Hematopoietic multipotent progenitor cell treated with erythropoietin and hydrocortisone succinate and interleukin-3 and kit ligand, for 17 days (in vitro differentiated cells): ENCODE measurements around the gene HBQ1.
"Not testable (repeated sequence)": the region's sequence is repeated elsewhere in the genome, so short reads cannot be mapped to it uniquely, and the experiment has no call there.

ENCODE experiments used
- DNase-seq: peaks from one replicate; pipeline ENCODE4 v3.0.0-alpha.2; 2015; ENCODE audit warnings: low spot score

HBQ1 gene

GRCh38 chr16:180101-180675, at the start of gene HBQ1:
Gene HBQ1, plus strand, starts transcription at chr16:180459. Its CDS starts 28 bp downstream, at chr16:180487.
- DNase-seq = peak; percentile 89

GRCh38 chr16:130533-131173, 49.6 kb upstream of the HBQ1 start:
- no peak for DNase-seq

GRCh38 chr16:132120-132519, 48.1 kb upstream of the HBQ1 start:
- DNase-seq = peak; percentile 10

GRCh38 chr16:133716-134115, 46.5 kb upstream of the HBQ1 start:
- peak; percentile 37 for DNase-seq

GRCh38 chr16:138049-138417, 42.2 kb upstream of the HBQ1 start:
- peak; percentile 63 for DNase-seq

DNA sequence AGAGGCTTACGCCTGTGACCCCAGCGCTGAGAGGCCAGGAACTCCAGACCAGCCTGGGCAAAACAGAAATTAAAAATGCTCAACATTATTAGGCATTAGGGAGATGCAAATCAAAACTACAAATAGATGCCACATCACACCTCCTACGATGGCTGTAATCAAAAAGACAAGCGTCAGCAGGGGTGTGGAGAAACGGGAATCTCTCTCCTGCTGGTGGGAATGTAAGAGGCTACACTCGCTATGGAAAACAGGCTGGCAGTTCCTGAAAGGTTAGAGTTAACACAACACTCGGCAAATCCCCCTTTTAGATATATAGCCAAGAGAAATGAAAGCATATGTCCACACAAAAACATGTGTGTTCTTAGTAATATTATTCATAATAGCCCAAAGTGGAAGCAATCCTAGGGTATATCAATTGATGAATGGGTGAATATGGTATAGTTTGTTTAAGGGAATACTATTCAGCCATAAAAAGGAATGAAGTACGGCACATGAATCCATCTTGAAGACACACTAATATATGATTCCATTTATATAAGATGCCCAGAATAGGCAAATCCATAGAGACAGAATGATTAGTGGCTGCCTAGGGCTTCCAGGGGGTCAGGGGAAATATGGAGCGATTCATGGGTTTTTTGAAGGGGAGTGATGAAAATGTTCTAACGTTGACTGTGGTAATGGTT, 39.9 kb upstream of the HBQ1 start:
- peak; percentile 30 for DNase-seq

DNA sequence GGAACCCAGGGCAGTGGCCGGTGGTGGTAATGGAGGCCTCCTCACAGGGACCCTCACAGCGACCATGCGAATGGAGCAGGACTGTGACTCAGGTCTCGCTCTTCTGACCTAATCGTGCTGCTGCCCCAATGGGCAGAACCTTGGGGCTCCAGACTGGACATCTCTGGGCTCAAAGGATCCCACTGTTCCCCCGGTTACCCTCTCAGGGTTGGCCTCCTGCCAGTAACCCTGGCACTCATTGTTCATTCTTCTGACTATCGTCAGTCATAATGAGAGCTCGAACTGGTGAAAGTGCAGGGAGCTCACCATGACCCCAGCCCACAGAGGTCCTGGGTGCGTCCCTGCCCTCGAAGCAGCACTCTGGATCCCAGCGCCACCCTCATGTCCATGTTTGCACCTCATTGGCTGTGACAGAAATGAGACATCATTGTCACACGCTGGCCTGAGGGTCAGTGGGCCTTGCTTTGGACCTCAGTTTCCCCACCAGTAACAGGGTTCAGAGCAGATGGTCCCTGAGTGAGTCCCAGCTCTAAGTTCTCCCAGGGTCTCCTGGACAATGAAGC, 37.8 kb upstream of the HBQ1 start:
- no peak for DNase-seq

GRCh38 chr16:143047-143446, 37.2 kb upstream of the HBQ1 start:
- DNase-seq = peak; percentile 92

GRCh38 chr16:143456-143855, 36.8 kb upstream of the HBQ1 start:
- no peak for DNase-seq

DNA sequence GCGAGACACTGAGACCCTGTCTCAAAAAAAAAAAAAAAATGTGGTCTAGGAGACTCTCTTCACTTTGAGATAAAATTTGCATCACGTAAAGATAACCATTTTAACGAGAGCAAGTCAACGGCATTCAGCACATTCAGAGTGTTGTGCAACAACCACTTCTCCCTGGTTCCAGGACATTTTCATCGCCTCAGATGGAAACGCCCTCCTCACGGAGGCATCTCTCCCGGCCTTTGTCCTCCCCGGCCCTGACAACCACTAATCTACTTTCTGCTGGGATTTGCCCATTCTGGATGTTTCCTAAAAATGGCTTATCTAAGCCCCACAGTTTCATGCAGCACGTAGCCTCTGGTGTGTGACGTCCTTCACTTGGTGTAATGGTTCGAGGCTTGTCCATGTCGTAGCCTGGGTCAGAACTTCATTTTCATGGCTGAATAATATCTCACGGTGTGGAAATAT, 35.4 kb upstream of the HBQ1 start:
- peak; percentile 63 for DNase-seq

DNA sequence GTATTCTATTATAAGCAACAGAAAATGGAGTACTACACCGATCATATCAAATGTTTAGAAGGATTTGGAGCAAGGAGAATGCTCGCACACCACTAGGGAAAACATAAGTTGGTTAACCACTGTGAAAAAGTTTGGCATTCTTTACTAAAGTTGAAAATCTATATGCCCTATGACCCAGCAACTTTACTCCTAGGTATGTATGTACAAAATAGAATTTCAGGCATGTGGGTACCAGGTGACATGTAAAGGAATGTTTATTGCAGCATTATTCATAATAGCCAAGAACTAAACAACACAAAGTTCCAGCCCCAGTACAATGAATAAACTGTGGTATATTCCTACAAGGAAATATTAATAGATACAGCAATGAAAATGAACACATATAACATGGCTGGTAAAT, 33.6 kb upstream of the HBQ1 start:
- peak; percentile 54 for DNase-seq

- DNase-seq = peak; percentile 52
These were observed 31.1 kb upstream of the HBQ1 start for GRCh38 chr16:149024-149660.

GRCh38 chr16:152141-153128, 27.8 kb upstream of the HBQ1 start, which contains the start of gene HBZ:
Gene HBZ, plus strand, starts transcription at chr16:152644. Its CDS starts 266 bp downstream, at chr16:152910.
- no peak for DNase-seq

GRCh38 chr16:153129-153521, 27.1 kb upstream of the HBQ1 start:
- not testable (repeated sequence) for DNase-seq

DNA sequence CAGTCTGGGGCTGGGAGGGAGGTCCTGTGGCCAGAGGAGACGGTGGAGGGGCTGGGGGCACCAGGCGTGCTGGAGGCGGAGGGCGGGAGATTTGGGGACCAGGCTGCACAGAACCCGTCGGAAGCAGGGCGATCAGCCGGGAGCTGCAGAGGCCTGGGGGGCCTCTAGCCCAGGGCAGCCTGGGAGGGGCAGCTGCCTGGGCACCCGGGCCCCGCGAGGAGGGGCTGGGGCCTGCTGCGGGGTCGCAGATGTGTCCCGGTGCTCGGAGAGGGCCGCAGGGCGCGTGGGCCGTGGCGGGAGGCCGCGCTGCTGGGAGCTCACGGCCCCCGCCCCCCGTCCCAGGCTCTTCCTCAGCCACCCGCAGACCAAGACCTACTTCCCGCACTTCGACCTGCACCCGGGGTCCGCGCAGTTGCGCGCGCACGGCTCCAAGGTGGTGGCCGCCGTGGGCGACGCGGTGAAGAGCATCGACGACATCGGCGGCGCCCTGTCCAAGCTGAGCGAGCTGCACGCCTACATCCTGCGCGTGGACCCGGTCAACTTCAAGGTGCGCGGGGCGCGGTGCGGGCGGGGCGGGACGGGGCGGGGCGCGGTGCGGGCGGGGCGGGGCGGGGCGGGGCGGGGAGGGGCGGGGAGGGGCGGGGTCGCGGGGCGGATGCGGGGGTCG, 26.6 kb upstream of the HBQ1 start:
- not testable (repeated sequence) for DNase-seq

DNA sequence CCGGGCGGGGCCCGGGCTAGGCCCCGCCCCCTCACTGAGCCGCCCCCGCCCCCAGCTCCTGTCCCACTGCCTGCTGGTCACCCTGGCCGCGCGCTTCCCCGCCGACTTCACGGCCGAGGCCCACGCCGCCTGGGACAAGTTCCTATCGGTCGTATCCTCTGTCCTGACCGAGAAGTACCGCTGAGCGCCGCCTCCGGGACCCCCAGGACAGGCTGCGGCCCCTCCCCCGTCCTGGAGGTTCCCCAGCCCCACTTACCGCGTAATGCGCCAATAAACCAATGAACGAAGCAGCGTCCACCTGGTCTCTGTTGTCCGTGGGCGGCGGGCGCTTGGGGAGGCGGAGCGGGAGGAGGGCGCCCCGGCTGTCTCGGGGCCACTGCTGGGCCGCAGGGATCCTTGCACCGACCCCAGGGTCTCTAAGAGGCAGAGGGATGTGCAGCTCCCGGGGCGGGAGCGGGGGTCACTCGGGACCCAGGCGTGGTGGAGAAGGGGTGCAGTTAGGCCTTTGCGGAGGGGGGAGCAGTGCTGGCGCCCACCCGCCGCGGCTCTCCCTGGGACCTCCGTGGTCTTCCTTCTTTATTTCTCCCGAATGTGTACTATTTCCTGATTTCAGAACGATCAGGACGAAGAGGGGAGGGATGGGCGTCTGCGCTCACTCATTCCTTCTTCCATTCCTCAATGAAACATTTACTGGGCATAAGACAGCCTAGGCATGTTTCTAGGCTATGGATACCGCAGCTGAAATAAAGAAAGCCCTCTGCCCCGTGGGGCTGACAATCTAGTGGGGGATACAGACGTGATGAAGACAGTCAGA, 25.8 kb upstream of the HBQ1 start:
- peak; percentile 29 for DNase-seq

DNA sequence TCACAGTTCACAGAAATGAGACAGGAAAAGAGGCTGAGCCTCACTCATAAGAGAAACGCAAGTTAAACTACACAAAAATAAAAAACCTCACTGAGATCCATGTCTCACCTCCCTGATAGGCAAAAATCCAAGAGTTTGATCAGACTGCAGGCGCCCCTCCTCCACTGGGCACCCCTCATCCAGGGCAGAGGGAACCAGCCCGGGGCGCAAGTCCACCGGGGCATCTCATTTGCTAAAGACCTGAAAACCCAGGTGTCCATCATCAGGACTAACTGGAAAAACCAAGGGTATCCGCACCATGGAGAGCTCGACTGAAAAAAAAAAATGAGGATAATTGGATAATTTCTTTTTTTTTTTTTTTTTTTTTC, 25.2 kb upstream of the HBQ1 start:
- no peak for DNase-seq

DNA sequence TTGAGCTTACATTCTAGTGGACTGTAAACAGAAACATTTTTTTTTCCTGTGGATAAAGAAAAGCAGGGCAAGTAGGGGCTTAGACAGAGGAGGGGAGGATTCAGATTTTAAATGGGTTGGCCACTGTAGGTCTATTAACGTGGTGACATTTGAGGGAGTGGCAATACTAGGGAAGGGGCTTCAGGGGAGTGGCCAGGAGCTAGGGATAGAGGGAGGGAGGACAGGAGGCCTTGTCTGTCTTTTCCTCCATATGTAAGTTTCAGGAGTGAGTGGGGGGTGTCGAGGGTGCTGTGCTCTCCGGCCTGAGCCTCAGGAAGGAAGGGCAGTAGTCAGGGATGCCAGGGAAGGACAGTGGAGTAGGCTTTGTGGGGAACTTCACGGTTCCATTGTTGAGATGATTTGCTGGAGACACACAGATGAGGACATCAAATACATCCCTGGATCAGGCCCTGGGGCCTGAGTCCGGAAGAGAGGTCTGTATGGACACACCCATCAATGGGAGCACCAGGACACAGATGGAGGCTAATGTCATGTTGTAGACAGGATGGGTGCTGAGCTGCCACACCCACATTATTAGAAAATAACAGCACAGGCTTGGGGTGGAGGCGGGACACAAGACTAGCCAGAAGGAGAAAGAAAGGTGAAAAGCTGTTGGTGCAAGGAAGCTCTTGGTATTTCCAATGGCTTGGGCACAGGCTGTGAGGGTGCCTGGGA, 21.0 kb upstream of the HBQ1 start:
- DNase-seq = peak; percentile 29

GRCh38 chr16:160242-160641, 20.0 kb upstream of the HBQ1 start:
- DNase-seq = not testable (repeated sequence)
